Cardiac muscle cell (in vitro differentiated cells and primary cell): Measurements from ENCODE around the gene SUPT20HL2. TPM values are rescaled to one million over a fixed set of nuclear protein-coding genes. Genes with fewer than 3 reads are reported as not detected.
A peak's percentile ranks its signal among the peaks of the same experiment; 100 is the strongest.

ENCODE experiments used
- DNase-seq, 2 donors: peaks; one replicate each; pipeline versions ENCODE4 v3.0.0 to v3.0.0-alpha.2; 2010 to 2017; ENCODE audit warnings: low read depth in 1 of 2, low spot score in 1 of 2
- H3K27ac ChIP-seq: fragments of 200-600 bp; sonication (generic); 2 replicates; pipeline ENCODE4 v1.5.1; 2016
- H3K27me3 ChIP-seq: fragments of 200-600 bp; sonication (generic); 2 replicates; pipeline ENCODE4 v1.6.0; 2016; ENCODE audit warnings: control low read depth
- H3K36me3 ChIP-seq: fragments of 200-600 bp; sonication (generic); 2 replicates; pipeline ENCODE4 v1.5.1; 2016; ENCODE audit warnings: control low read depth
- H3K4me1 ChIP-seq: fragments of 200-600 bp; sonication (generic); 2 replicates; pipeline ENCODE4 v1.8.1; 2017; ENCODE audit warnings: low read depth, mild to moderate bottlenecking, mixed run types
- H3K4me3 ChIP-seq: fragments of 200-600 bp; sonication (generic); 2 replicates; pipeline ENCODE4 v1.5.1; 2016; ENCODE audit warnings: mild to moderate bottlenecking
- H3K9me3 ChIP-seq: fragments of 200-600 bp; sonication (generic); 2 replicates; pipeline ENCODE4 v1.5.1; 2017; ENCODE audit warnings: low read depth, mild to moderate bottlenecking, control low read depth
- CTCF ChIP-seq: IDR thresholded peaks from 2 replicates; pipeline ENCODE4 v1.5.1; 2012; ENCODE audit warnings: low read depth, mild to moderate bottlenecking, low read length
- polyA plus RNA-seq: library from polyadenylated mRNA; unstranded; fragments of >200 nt; fragmentation: Nextera tagmentation; extraction: Ambion mirVana; gene quantifications from 2 replicates; pipeline ENCODE4 v1.2.1, GENCODE V29; 2016
- total RNA-seq: library from RNA; depleted of rRNA; stranded (reverse); fragments of >200 nt; gene quantifications from 2 replicates; pipeline ENCODE4 v1.2.3, GENCODE V29; 2016

SUPT20HL2 gene
- total and polyA plus RNA-seq, 2 experiments from 2014 or later, result 0.12 to 0.17 TPM

GRCh38 chrX:24292353-24292752, 21.5 kb downstream of the SUPT20HL2 start:
- Histone ChIP-seq H3K27me3 (no peaks in the 10 kb centered on the region), H3K4me3 (no peak overlapping the region), H3K4me1 (peaks cover 19% of the 10 kb centered on the region), H3K27ac (no peak overlapping the region), H3K9me3 (no peaks in the 10 kb centered on the region), H3K36me3 (no peaks in the 10 kb centered on the region)
- no peak for DNase-seq
- TF ChIP-seq CTCF, result no peak

GRCh38 chrX:24285082-24285481, 28.8 kb downstream of the SUPT20HL2 start:
- no peaks in the 10 kb centered on the region for H3K27me3 ChIP-seq
- peaks cover 24% of the 10 kb centered on the region for H3K4me1 ChIP-seq
- H3K9me3 ChIP-seq, result no peaks in the 10 kb centered on the region
- TF ChIP-seq CTCF, result no peak
- no peak overlapping the region for H3K4me3 ChIP-seq
- no peaks in the 10 kb centered on the region for H3K36me3 ChIP-seq
- H3K27ac ChIP-seq, result no peak overlapping the region
- peak in 1 of 2 donors; percentile 19 for DNase-seq

- H3K4me3 ChIP-seq, result no peak overlapping the region
- no peaks in the 10 kb centered on the region for H3K36me3 ChIP-seq
- DNase-seq, result peak in 1 of 2 donors; percentile 38
- H3K4me1 ChIP-seq, result peaks cover 16% of the 10 kb centered on the region
- H3K27ac ChIP-seq, result no peak overlapping the region
- TF ChIP-seq CTCF, result no peak
- no peaks in the 10 kb centered on the region for H3K9me3 ChIP-seq
- no peaks in the 10 kb centered on the region for H3K27me3 ChIP-seq
Measured at GRCh38 chrX:24283127-24283794, 30.6 kb downstream of the SUPT20HL2 start.

- H3K9me3 ChIP-seq, result no peaks in the 10 kb centered on the region
- no peak overlapping the region for H3K27ac ChIP-seq
- H3K36me3 ChIP-seq, result no peaks in the 10 kb centered on the region
- TF ChIP-seq CTCF, result no peak
- H3K4me3 ChIP-seq, result no peak overlapping the region
- H3K27me3 ChIP-seq, result no peaks in the 10 kb centered on the region
- peaks cover 15% of the 10 kb centered on the region for H3K4me1 ChIP-seq
- DNase-seq, result peak; percentile 46 to 69
Measured at GRCh38 chrX:24282381-24283126, 31.3 kb downstream of the SUPT20HL2 start.

GRCh38 chrX:24277405-24277804, 36.5 kb downstream of the SUPT20HL2 start:
- H3K4me3 ChIP-seq, result no peak overlapping the region
- H3K9me3 ChIP-seq, result no peaks in the 10 kb centered on the region
- H3K4me1 ChIP-seq, result peaks cover 15% of the 10 kb centered on the region
- H3K36me3 ChIP-seq, result no peaks in the 10 kb centered on the region
- no peak for DNase-seq
- no peaks in the 10 kb centered on the region for H3K27me3 ChIP-seq
- no peak overlapping the region for H3K27ac ChIP-seq
- no peak for TF ChIP-seq CTCF
